A673 (cell line): ENCODE measurements around the gene PNPLA2. TPM values are rescaled to one million over a fixed set of nuclear protein-coding genes. Genes with fewer than 3 reads are reported as not detected.

Source experiments
- BruUV-seq: library from RNA; stranded (reverse); fragments of 400-500 nt; replicated peaks from 2 replicates; lab custom pipeline; 2021; lab: Mats Ljungman, UMichigan
- CTCF ChIA-PET: fragments of 300-600 bp; sonication (Branson Sonifier 250); formaldehyde crosslinking; loops from one replicate; lab custom pipeline; 2022; ENCODE audit warnings: antibody characterized with exemption; lab: Charles Lee
- POLR2A ChIA-PET: fragments of 300-600 bp; sonication (Branson Sonifier 250); formaldehyde crosslinking; loops from one replicate; lab custom pipeline; 2022; ENCODE audit warnings: antibody characterized with exemption; ENCODE audit not compliant: low non-redundant PET; lab: Charles Lee
- DNase-seq: peaks from one replicate; pipeline ENCODE4 v3.0.0-alpha.2; 2015; ENCODE audit warnings: low spot score
- H3K27ac ChIP-seq: fragments of 200-600 bp; sonication (generic); 2 replicates; pipeline ENCODE4 v1.5.1; 2016; ENCODE audit warnings: mixed run types, low read depth, mild to moderate bottlenecking, mixed read lengths, antibody characterized with exemption, low read length; ENCODE audit not compliant: poor library complexity, severe bottlenecking
- H3K27me3 ChIP-seq: fragments of 200-600 bp; sonication (generic); replicated peaks from 2 replicates; pipeline ENCODE4 v1.6.1; 2017; ENCODE audit warnings: mixed run types, low read depth, mild to moderate bottlenecking, mixed read lengths, antibody characterized with exemption, low read length; ENCODE audit not compliant: insufficient read depth, poor library complexity
- H3K36me3 ChIP-seq: fragments of 200-600 bp; sonication (generic); 2 replicates; pipeline ENCODE4 v1.6.1; 2016; ENCODE audit warnings: mixed run types, mild to moderate bottlenecking, mixed read lengths, antibody characterized with exemption, low read length; ENCODE audit not compliant: insufficient read depth, poor library complexity, severe bottlenecking
- H3K4me1 ChIP-seq: fragments of 200-600 bp; sonication (generic); 2 replicates; pipeline ENCODE4 v1.6.1; 2017; ENCODE audit warnings: mixed run types, mild to moderate bottlenecking, mixed read lengths, antibody characterized with exemption, low read length; ENCODE audit not compliant: insufficient read depth, poor library complexity, severe bottlenecking
- H3K4me3 ChIP-seq: fragments of 200-600 bp; sonication (generic); 2 replicates; pipeline ENCODE4 v1.5.1; 2016; ENCODE audit warnings: low read depth, mixed run types, mild to moderate bottlenecking, mixed read lengths, low read length; ENCODE audit not compliant: poor library complexity, severe bottlenecking
- H3K9me3 ChIP-seq: fragments of 200-600 bp; sonication (generic); 2 replicates; pipeline ENCODE4 v1.6.1; 2016; ENCODE audit warnings: mixed run types, low read depth, mild to moderate bottlenecking, mixed read lengths, antibody characterized with exemption, low read length; ENCODE audit not compliant: poor library complexity, severe bottlenecking
- CTCF ChIP-seq: fragments of 300-800, 200-600 bp; sonication (generic); conservative IDR thresholded peaks from 2 replicates; pipeline ENCODE4 v1.5.1; 2017; ENCODE audit warnings: low read depth, mild to moderate bottlenecking, antibody characterized with exemption, low read length, moderate library complexity, mixed read lengths
- EZH2 ChIP-seq: fragments of 200-600 bp; sonication (generic); IDR thresholded peaks from 2 replicates; pipeline ENCODE4 v1.6.1; 2017; ENCODE audit warnings: borderline replicate concordance, low read depth, mild to moderate bottlenecking, mixed read lengths, antibody characterized with exemption, low read length; ENCODE audit not compliant: poor library complexity, severe bottlenecking
- intact Hi-C: fragments of 100-400 bp; cut with micrococcal nuclease; formaldehyde crosslinking; loops from one replicate; pipeline ENCODE4 v1.10.0; 2022; ENCODE audit not compliant: unreplicated experiment
- total RNA-seq: library from RNA; stranded (reverse); gene quantifications from 2 replicates; pipeline ENCODE4 v1.2.3, GENCODE V29; 2021

PNPLA2 gene
- total RNA-seq, 1 experiment from 2014 or later: 45.4 TPM

GRCh38 chr11:771617-772204 lies 47.0 kb upstream of the PNPLA2 start:
- TF ChIP-seq EZH2 (no peak), CTCF (no peak)
- no TSS peak for BruUV-seq
- DNase-seq: no peak
- H3K4me1 ChIP-seq: peaks cover 9% of the 10 kb centered on the region
- H3K36me3 ChIP-seq: peaks cover 35% of the 10 kb centered on the region
- CTCF ChIA-PET: no interaction called here
- intact Hi-C loops: no loop called here
- H3K4me3 ChIP-seq: no peak overlapping the region
- no peaks in the 10 kb centered on the region for H3K27me3 ChIP-seq
- H3K9me3 ChIP-seq: no peaks in the 10 kb centered on the region
- POLR2A ChIA-PET: no interaction called here
- no peak overlapping the region for H3K27ac ChIP-seq

GRCh38 chr11:772429-773390 lies 46.0 kb upstream of the PNPLA2 start:
- intact Hi-C loops: no loop called here
- no peak overlapping the region for H3K27ac ChIP-seq
- no peak for DNase-seq
- no TSS peak for BruUV-seq
- peaks cover 27% of the 10 kb centered on the region for H3K36me3 ChIP-seq
- H3K27me3 ChIP-seq: no peaks in the 10 kb centered on the region
- POLR2A ChIA-PET: no interaction called here
- no peaks in the 10 kb centered on the region for H3K9me3 ChIP-seq
- TF ChIP-seq EZH2 (no peak), CTCF (no peak)
- H3K4me3 ChIP-seq: no peak overlapping the region
- peaks cover 9% of the 10 kb centered on the region for H3K4me1 ChIP-seq
- CTCF ChIA-PET: no interaction called here

GRCh38 chr11:773425-773824 lies 45.3 kb upstream of the PNPLA2 start:
- Histone ChIP-seq H3K9me3 (no peaks in the 10 kb centered on the region), H3K36me3 (peaks cover 27% of the 10 kb centered on the region), H3K4me3 (no peak overlapping the region), H3K27me3 (no peaks in the 10 kb centered on the region), H3K27ac (no peak overlapping the region), H3K4me1 (peaks cover 9% of the 10 kb centered on the region)
- TF ChIP-seq CTCF (no peak), EZH2 (no peak)
- intact Hi-C loops: no loop called here
- BruUV-seq: no TSS peak
- ChIA-PET CTCF (no interaction called here), POLR2A (no interaction called here)
- no peak for DNase-seq
